ENCODE results near the gene WDFY1.

DNA sequence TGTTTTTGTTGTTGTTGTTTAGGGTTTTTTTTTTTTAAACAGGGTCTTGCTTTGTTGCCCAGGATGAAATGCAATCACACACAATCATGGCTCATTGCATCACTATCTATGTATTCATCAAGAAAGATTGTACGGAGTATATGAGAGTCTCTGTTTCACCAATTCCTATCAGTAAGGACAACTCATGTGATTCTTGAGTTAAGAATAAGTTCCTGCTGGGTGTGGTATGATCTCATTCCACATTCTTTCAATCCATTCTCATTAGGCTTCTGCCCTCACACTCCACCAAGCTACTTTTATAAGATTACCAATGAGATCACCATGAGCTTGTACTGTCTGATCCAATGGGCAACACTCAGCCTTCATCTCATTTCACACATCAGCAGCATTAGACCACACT lies 98.6 kb downstream of the WDFY1 start:
- TF ChIP-seq, protein P1, sequence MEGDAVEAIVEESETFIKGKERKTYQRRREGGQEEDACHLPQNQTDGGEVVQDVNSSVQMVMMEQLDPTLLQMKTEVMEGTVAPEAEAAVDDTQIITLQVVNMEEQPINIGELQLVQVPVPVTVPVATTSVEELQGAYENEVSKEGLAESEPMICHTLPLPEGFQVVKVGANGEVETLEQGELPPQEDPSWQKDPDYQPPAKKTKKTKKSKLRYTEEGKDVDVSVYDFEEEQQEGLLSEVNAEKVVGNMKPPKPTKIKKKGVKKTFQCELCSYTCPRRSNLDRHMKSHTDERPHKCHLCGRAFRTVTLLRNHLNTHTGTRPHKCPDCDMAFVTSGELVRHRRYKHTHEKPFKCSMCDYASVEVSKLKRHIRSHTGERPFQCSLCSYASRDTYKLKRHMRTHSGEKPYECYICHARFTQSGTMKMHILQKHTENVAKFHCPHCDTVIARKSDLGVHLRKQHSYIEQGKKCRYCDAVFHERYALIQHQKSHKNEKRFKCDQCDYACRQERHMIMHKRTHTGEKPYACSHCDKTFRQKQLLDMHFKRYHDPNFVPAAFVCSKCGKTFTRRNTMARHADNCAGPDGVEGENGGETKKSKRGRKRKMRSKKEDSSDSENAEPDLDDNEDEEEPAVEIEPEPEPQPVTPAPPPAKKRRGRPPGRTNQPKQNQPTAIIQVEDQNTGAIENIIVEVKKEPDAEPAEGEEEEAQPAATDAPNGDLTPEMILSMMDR (conservative IDR thresholded peaks at IDR 0.05) = no peak
- no peak for TF ChIP-seq ZFX (IDR thresholded peaks at IDR 0.05)

All from C4-2B (cell line).